Measurements from ENCODE around the gene KCTD20. TPM values are rescaled to one million over a fixed set of nuclear protein-coding genes. Genes with fewer than 3 reads are reported as not detected.

The KCTD20 gene
- total and polyA plus RNA-seq, 9 of the 15 experiments (the other 6 are each of a cell fraction or from before 2014, with no cell fraction given) = 28.9 to 160 (median 70.6) TPM

GRCh38 chr6:36441307-36441894 lies 1.4 kb upstream of the KCTD20 start (continued):
- no peak for TF ChIP-seq CHD7 (IDR thresholded peaks at IDR 0.05; ENCODE audit: low read depth, low read length)
- no peak for TF ChIP-seq ZBTB34 (CRISPR knock-in tag; IDR thresholded peaks at IDR 0.05)
- TF ChIP-seq, protein P1, sequence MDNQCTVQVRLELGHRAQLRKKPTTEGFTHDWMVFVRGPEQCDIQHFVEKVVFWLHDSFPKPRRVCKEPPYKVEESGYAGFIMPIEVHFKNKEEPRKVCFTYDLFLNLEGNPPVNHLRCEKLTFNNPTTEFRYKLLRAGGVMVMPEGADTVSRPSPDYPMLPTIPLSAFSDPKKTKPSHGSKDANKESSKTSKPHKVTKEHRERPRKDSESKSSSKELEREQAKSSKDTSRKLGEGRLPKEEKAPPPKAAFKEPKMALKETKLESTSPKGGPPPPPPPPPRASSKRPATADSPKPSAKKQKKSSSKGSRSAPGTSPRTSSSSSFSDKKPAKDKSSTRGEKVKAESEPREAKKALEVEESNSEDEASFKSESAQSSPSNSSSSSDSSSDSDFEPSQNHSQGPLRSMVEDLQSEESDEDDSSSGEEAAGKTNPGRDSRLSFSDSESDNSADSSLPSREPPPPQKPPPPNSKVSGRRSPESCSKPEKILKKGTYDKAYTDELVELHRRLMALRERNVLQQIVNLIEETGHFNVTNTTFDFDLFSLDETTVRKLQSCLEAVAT (IDR thresholded peaks at IDR 0.05) = no peak
- TF ChIP-seq TAF15 (IDR thresholded peaks at IDR 0.05; ENCODE audit: low read depth, low read length) = no peak
- peak; percentile 87 for TF ChIP-seq ETV5 (CRISPR knock-in tag; IDR thresholded peaks at IDR 0.05; ENCODE audit: low read depth)
- TF ChIP-seq CTBP1 (IDR thresholded peaks at IDR 0.05; ENCODE audit: borderline replicate concordance) = peak; percentile 84; the same call in 1 of the 2 replicates
- TF ChIP-seq HNRNPLL (IDR thresholded peaks at IDR 0.05; ENCODE audit: low read depth, low read length, poor library complexity, severe bottlenecking) = peak; percentile 39
- peak; percentile 6; the same call in 1 of the 2 replicates for TF ChIP-seq FOXM1 (IDR thresholded peaks at IDR 0.05; ENCODE audit: low read depth)
- TF ChIP-seq FOXM1 (CRISPR knock-in tag; IDR thresholded peaks at IDR 0.05; ENCODE audit: low read depth) = no peak
- no peak for TF ChIP-seq ZNF347 (CRISPR knock-in tag; IDR thresholded peaks at IDR 0.05; ENCODE audit: low read depth)
